ENCODE results near the gene PRTN3. TPM values are rescaled to one million over a fixed set of nuclear protein-coding genes. Genes with fewer than 3 reads are reported as not detected.

The PRTN3 gene
- total RNA-seq, 1 experiment from 2014 or later = not detected

DNA sequence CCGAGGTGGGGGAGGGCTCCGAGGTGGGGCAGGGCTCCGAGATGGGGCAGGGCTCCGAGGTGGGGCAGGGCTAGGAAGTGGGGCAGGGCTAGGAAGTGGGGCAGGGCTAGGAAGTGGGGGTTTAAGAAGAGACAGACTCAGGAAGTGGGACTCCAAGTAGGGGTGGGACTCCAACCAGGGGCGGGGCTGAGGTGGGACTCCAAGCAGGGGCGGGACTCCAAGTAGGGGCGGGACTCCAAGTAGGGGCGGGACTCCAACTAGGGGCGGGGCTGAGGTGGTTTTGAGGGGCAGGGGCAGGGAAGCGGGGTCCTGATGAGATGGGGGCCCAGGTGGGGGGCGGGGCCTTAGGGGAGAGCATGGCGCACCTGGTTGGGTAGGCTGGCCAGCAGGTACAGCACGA is 32.3 kb downstream of the PRTN3 start:
- Histone ChIP-seq H3K4me1 (replicated peaks; ENCODE audit: insufficient read depth) (peaks cover 29% of the 10 kb centered on the region), H3K27me3 (ENCODE audit: insufficient read depth, low read depth) (no peaks in the 10 kb centered on the region), H3K79me2 (ENCODE audit: low read depth) (no peaks in the 10 kb centered on the region), H4K20me1 (ENCODE audit: insufficient read depth) (no peaks in the 10 kb centered on the region; the same call in 1 of the 2 replicates), H2AFZ (no peak overlapping the region), H3K27ac (no peak overlapping the region), H3K4me2 (no peak overlapping the region), H3K9me2 (ENCODE audit: insufficient read depth) (no peaks in the 10 kb centered on the region), H3F3A (ENCODE audit: insufficient read depth, low read depth) (peaks cover 40% of the 10 kb centered on the region), H3K4me3 (no peak overlapping the region), H3K36me3 (ENCODE audit: low read depth) (no peaks in the 10 kb centered on the region), H3K9me3 (ENCODE audit: insufficient read depth, low read depth) (no peaks in the 10 kb centered on the region)
- TF ChIP-seq, protein P1, sequence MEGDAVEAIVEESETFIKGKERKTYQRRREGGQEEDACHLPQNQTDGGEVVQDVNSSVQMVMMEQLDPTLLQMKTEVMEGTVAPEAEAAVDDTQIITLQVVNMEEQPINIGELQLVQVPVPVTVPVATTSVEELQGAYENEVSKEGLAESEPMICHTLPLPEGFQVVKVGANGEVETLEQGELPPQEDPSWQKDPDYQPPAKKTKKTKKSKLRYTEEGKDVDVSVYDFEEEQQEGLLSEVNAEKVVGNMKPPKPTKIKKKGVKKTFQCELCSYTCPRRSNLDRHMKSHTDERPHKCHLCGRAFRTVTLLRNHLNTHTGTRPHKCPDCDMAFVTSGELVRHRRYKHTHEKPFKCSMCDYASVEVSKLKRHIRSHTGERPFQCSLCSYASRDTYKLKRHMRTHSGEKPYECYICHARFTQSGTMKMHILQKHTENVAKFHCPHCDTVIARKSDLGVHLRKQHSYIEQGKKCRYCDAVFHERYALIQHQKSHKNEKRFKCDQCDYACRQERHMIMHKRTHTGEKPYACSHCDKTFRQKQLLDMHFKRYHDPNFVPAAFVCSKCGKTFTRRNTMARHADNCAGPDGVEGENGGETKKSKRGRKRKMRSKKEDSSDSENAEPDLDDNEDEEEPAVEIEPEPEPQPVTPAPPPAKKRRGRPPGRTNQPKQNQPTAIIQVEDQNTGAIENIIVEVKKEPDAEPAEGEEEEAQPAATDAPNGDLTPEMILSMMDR (conservative IDR thresholded peaks at IDR 0.05) = no peak
- TF ChIP-seq EZH2 (IDR thresholded peaks at IDR 0.05; ENCODE audit: low read depth) = no peak
- peak in 1 of 2 experiments; percentile 51 for DNase-seq
- CTCF ChIA-PET = interaction anchor here (0.5 kb wide), 1 partner anchor 194 kb away, joined by 3 read pairs; no protein-coding TSS in a partner anchor
- POLR2A ChIA-PET (ENCODE audit: unreplicated experiment) = no interaction called here
- intact Hi-C loops (cut with micrococcal nuclease; ENCODE audit: unreplicated experiment) = no loop called here
- BruUV-seq (replicated peaks) = no TSS peak

DNA sequence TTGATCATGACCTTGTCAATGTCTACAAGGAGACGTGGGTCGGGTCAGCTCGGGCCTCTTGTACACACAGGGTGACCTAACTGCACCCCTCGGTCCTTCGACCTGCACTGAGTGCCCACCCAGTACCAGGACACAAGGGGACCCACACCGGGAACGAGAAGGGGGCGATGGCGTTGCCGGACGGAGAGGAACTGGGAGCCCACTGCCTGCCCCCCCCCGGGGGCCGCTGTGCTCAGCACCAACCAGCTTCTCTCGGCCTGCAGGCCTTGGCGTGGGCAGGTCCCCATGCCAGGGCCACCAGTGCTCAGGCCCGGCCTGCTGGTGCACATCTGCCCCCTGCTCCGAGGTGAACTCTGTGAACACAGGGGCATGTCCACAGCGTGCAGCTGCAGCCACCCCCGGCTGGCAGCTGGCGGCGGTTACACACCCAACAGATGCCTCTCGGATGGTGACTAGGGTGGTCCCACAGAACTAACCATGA is 32.8 kb downstream of the PRTN3 start:
- no peak overlapping the region for H3K4me3 ChIP-seq
- no peaks in the 10 kb centered on the region; the same call in 1 of the 2 replicates for H4K20me1 ChIP-seq (ENCODE audit: insufficient read depth)
- no peak overlapping the region for H3K27ac ChIP-seq
- ChIA-PET POLR2A (ENCODE audit: unreplicated experiment) (interaction anchor here (0.5 kb wide), 1 partner anchor 204 kb away, joined by 3 read pairs; no protein-coding TSS in a partner anchor), CTCF (no interaction called here)
- intact Hi-C loops (cut with micrococcal nuclease; ENCODE audit: unreplicated experiment) = no loop called here
- TF ChIP-seq EZH2 (IDR thresholded peaks at IDR 0.05; ENCODE audit: low read depth) = no peak
- TF ChIP-seq, protein P1 (conservative IDR thresholded peaks at IDR 0.05) = no peak
- peaks cover 28% of the 10 kb centered on the region for H3K4me1 ChIP-seq (replicated peaks; ENCODE audit: insufficient read depth)
- no peaks in the 10 kb centered on the region for H3K9me3 ChIP-seq (ENCODE audit: insufficient read depth, low read depth)
- BruUV-seq (replicated peaks) = no TSS peak
- H2AFZ ChIP-seq = no peak overlapping the region
- no peak overlapping the region for H3K4me2 ChIP-seq
- H3K9me2 ChIP-seq (ENCODE audit: insufficient read depth) = no peaks in the 10 kb centered on the region
- no peak for DNase-seq
- H3K36me3 ChIP-seq (ENCODE audit: low read depth) = no peaks in the 10 kb centered on the region
- H3K27me3 ChIP-seq (ENCODE audit: insufficient read depth, low read depth) = no peaks in the 10 kb centered on the region
- H3K79me2 ChIP-seq (ENCODE audit: low read depth) = no peaks in the 10 kb centered on the region
- H3F3A ChIP-seq (ENCODE audit: insufficient read depth, low read depth) = peaks cover 40% of the 10 kb centered on the region

DNA sequence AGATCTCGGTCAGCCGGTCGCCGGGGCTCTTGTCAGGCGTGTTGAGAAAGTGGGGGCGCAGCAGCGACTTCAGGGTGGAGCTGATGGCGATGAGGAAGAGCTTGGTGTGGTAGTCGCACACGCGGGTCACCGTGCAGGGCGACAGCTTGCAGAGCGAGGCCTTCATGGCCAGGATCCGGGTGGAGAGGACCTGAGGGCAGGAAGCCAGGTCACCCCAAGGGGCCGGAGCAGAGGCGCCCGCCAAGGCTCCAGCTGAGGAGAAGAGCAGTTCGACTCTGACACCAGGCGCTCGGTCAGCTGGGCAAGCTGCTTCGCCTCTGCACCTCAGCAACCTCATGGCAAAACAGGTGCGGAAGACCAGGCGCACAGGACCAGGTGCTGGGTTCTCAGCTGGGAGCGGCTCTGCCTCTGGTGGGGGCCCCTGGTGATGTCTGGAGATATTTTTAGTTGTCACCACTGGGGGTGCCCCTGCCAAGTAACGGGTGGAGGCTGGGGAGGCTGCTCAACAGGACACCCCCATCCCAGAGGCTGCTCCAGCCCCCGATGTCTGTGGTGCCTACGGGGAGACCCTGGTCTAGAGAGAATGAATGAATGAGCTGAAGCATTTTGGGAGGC is 34.6 kb downstream of the PRTN3 start:
- POLR2A ChIA-PET (ENCODE audit: unreplicated experiment) = interaction anchor here (0.6 kb wide), 1 partner anchor 46 kb away, joined by 3 read pairs; no protein-coding TSS in a partner anchor
- no peaks in the 10 kb centered on the region for H3K9me2 ChIP-seq (ENCODE audit: insufficient read depth)
- DNase-seq = no peak
- H3F3A ChIP-seq (ENCODE audit: insufficient read depth, low read depth) = peaks cover 26% of the 10 kb centered on the region; the same call in 1 of the 2 replicates
- BruUV-seq (replicated peaks) = no TSS peak
- no peaks in the 10 kb centered on the region for H3K9me3 ChIP-seq (ENCODE audit: insufficient read depth, low read depth)
- CTCF ChIA-PET = interaction anchor here (0.6 kb wide), 1 partner anchor 103 kb away, joined by 5 read pairs; no protein-coding TSS in a partner anchor
- no peaks in the 10 kb centered on the region for H3K79me2 ChIP-seq (ENCODE audit: low read depth)
- H3K36me3 ChIP-seq (ENCODE audit: low read depth) = no peaks in the 10 kb centered on the region
- intact Hi-C loops (cut with micrococcal nuclease; ENCODE audit: unreplicated experiment) = no loop called here
- H3K27me3 ChIP-seq (ENCODE audit: insufficient read depth, low read depth) = no peaks in the 10 kb centered on the region
- no peak overlapping the region for H3K27ac ChIP-seq
- no peak overlapping the region for H3K4me3 ChIP-seq
- H2AFZ ChIP-seq = no peak overlapping the region
- H4K20me1 ChIP-seq (ENCODE audit: insufficient read depth) = no peaks in the 10 kb centered on the region; the same call in 1 of the 2 replicates
- no peak for TF ChIP-seq EZH2 (IDR thresholded peaks at IDR 0.05; ENCODE audit: low read depth)
- TF ChIP-seq, protein P1 (conservative IDR thresholded peaks at IDR 0.05) = no peak
- H3K4me2 ChIP-seq = no peak overlapping the region
- H3K4me1 ChIP-seq (replicated peaks; ENCODE audit: insufficient read depth) = peaks cover 11% of the 10 kb centered on the region; the same call in 1 of the 2 replicates
